Stimulated activated CD4-positive, alpha-beta T cell treated with anti-CD3 and anti-CD28 coated beads, Interleukin-4, amount 100 ng/mL, for 1 hour (primary cell): ENCODE data around the gene ZSWIM3.

Experiments
- DNase-seq: peaks from one replicate; pipeline ENCODE4 v3.0.0-alpha.2; 2020

Gene ZSWIM3

GRCh38 chr20:45910670-45911485 is 53.5 kb downstream of the ZSWIM3 start:
- peak; percentile 91 for DNase-seq

- DNase-seq: peak; percentile 25
These were observed 54.3 kb downstream of the ZSWIM3 start, which contains the start of gene PLTP for GRCh38 chr20:45911486-45912343. Gene PLTP (minus strand): TSS chr20:45912155. CDS start chr20:45911452, 703 bp downstream.

- no peak for DNase-seq
These were observed 54.9 kb downstream of the ZSWIM3 start for GRCh38 chr20:45912344-45912682.

GRCh38 chr20:45913116-45913515 is 55.7 kb downstream of the ZSWIM3 start:
- no peak for DNase-seq

- no peak for DNase-seq
These were observed 60.4 kb downstream of the ZSWIM3 start for GRCh38 chr20:45917790-45918141.

GRCh38 chr20:45918182-45918737 is 60.8 kb downstream of the ZSWIM3 start:
- no peak for DNase-seq

GRCh38 chr20:45918779-45919537 is 61.5 kb downstream of the ZSWIM3 start:
- DNase-seq: no peak

- DNase-seq: no peak
These were observed 62.4 kb downstream of the ZSWIM3 start for GRCh38 chr20:45919542-45920399.

- no peak for DNase-seq
These were observed 63.3 kb downstream of the ZSWIM3 start for GRCh38 chr20:45920462-45921336.

- DNase-seq: no peak
These were observed 64.1 kb downstream of the ZSWIM3 start for GRCh38 chr20:45921337-45922189.

GRCh38 chr20:45924391-45925261 is 67.2 kb downstream of the ZSWIM3 start:
- no peak for DNase-seq

GRCh38 chr20:45925821-45926506 is 68.5 kb downstream of the ZSWIM3 start:
- no peak for DNase-seq

- no peak for DNase-seq
These were observed 69.3 kb downstream of the ZSWIM3 start for GRCh38 chr20:45926731-45927070.

GRCh38 chr20:45927071-45927878 is 69.9 kb downstream of the ZSWIM3 start:
- DNase-seq: no peak
